Measurements from ENCODE around the gene PACRG.

Gene PACRG

DNA sequence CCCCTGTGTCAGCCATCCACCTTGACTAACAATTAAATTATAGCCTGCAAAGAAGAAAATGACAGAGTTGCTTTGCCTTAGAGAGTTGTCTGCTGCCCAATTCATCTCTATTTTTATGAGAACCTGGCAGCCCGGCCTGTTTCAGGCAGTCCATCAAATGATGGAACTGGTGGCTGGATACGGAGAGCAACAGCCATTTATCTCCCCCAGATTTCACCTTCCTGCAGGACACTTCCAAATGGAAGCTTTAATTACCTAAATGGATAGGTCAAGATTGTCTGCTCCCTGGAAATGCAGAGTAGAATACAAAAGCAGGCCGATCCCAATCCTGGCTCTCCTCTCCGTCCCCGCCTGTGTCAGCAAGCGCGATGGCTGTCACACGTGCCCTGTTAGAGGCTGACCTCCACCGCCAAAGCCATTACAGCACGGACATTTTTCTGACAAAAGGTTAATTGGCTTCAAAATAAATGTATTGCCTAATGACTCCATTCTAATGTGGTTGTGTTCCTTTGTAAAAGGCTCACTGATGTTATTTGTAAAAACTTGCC, 86.7 kb downstream of the PACRG start:
- Histone ChIP-seq H3K4me3 (ENCODE audit: low read depth, low read length) (no peak overlapping the region), H3K79me2 (ENCODE audit: control insufficient read depth, insufficient read depth, low read length, poor library complexity) (no peaks in the 10 kb centered on the region), H3K27ac (ENCODE audit: low read depth, low read length) (no peak overlapping the region), H2BK12ac (ENCODE audit: low read length) (no peak overlapping the region), H3K18ac (ENCODE audit: low read length) (no peak overlapping the region), H3K4me2 (ENCODE audit: low read length) (no peak overlapping the region), H3K23ac (ENCODE audit: low read length) (no peak overlapping the region), H3K36me3 (ENCODE audit: control insufficient read depth in 1 of 2, insufficient read depth in 2 of 2, low read length in 2 of 2) (no peaks in the 10 kb centered on the region), H4K12ac (ENCODE audit: low read depth, low read length) (no peak overlapping the region), H3K14ac (ENCODE audit: low read length) (no peak overlapping the region), H3K9ac (ENCODE audit: low read length) (no peak overlapping the region), H3K9me3 (ENCODE audit: insufficient read depth, low read depth, low read length) (no peaks in the 10 kb centered on the region), H4K8ac (ENCODE audit: low read depth, low read length) (no peak overlapping the region), H3K79me1 (ENCODE audit: low read length) (no peaks in the 10 kb centered on the region), H4K91ac (ENCODE audit: low read depth, low read length) (no peak overlapping the region), H2BK5ac (ENCODE audit: low read depth, low read length, poor library complexity) (no peak overlapping the region), H3K27me3 (ENCODE audit: insufficient read depth, low read length) (no peaks in the 10 kb centered on the region), H2AFZ (ENCODE audit: insufficient read depth, low read length, poor library complexity) (no peak overlapping the region), H2BK120ac (ENCODE audit: insufficient read depth, low read length, poor library complexity) (no peak overlapping the region), H3K4me1 (ENCODE audit: control insufficient read depth in 1 of 2, insufficient read depth in 2 of 2, low read length in 2 of 2) (no peaks in the 10 kb centered on the region), H2AK5ac (ENCODE audit: low read length) (no peak overlapping the region), H3K4ac (ENCODE audit: low read depth, low read length) (no peak overlapping the region)
- WGBS (ENCODE audit: extremely low coverage, insufficient coverage, insufficient read length) = no CpG with 5 or more reads among the region's 10 CpGs
- DNase-seq = no peak

DNA sequence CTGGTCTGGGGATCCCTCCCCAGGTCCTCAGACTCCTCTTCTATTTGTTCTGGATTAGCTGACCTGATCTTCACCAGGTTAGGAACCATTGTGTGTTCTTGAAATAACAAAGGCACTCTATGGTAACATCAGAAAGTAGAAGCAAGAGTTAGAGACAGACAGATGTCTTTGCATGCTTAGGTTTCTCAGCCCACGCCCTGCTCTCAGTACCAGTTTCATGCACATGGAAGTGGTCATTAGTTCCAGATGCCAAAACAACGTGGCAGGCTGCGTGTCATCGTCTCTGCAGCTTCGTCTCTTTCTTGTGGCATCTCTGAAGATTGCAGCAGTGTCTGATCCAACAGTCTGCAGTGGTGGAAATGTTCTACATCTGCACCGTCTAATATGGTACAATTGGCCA, 89.4 kb downstream of the PACRG start:
- no peak overlapping the region for H2BK5ac ChIP-seq (ENCODE audit: low read depth, low read length, poor library complexity)
- no peak overlapping the region for H3K18ac ChIP-seq (ENCODE audit: low read length)
- no peak overlapping the region for H2AFZ ChIP-seq (ENCODE audit: insufficient read depth, low read length, poor library complexity)
- WGBS (ENCODE audit: extremely low coverage, insufficient coverage, insufficient read length) = no CpG with 5 or more reads among the region's 6 CpGs
- H3K79me2 ChIP-seq (ENCODE audit: control insufficient read depth, insufficient read depth, low read length, poor library complexity) = no peaks in the 10 kb centered on the region
- no peak overlapping the region for H4K91ac ChIP-seq (ENCODE audit: low read depth, low read length)
- no peak overlapping the region for H4K8ac ChIP-seq (ENCODE audit: low read depth, low read length)
- no peaks in the 10 kb centered on the region for H3K36me3 ChIP-seq (ENCODE audit: control insufficient read depth in 1 of 2, insufficient read depth in 2 of 2, low read length in 2 of 2)
- H3K14ac ChIP-seq (ENCODE audit: low read length) = no peak overlapping the region
- no peak overlapping the region for H4K12ac ChIP-seq (ENCODE audit: low read depth, low read length)
- H3K27me3 ChIP-seq (ENCODE audit: insufficient read depth, low read length) = no peaks in the 10 kb centered on the region
- no peak overlapping the region for H3K4me3 ChIP-seq (ENCODE audit: low read depth, low read length)
- no peak overlapping the region for H3K27ac ChIP-seq (ENCODE audit: low read depth, low read length)
- H3K4me2 ChIP-seq (ENCODE audit: low read length) = no peak overlapping the region
- DNase-seq = no peak
- no peak overlapping the region for H2AK5ac ChIP-seq (ENCODE audit: low read length)
- H3K23ac ChIP-seq (ENCODE audit: low read length) = no peak overlapping the region
- no peak overlapping the region for H3K4ac ChIP-seq (ENCODE audit: low read depth, low read length)
- no peaks in the 10 kb centered on the region for H3K9me3 ChIP-seq (ENCODE audit: insufficient read depth, low read depth, low read length)
- no peaks in the 10 kb centered on the region for H3K4me1 ChIP-seq (ENCODE audit: control insufficient read depth in 1 of 2, insufficient read depth in 2 of 2, low read length in 2 of 2)
- H2BK12ac ChIP-seq (ENCODE audit: low read length) = no peak overlapping the region
- H2BK120ac ChIP-seq (ENCODE audit: insufficient read depth, low read length, poor library complexity) = no peak overlapping the region
- H3K79me1 ChIP-seq (ENCODE audit: low read length) = no peaks in the 10 kb centered on the region
- no peak overlapping the region for H3K9ac ChIP-seq (ENCODE audit: low read length)

DNA sequence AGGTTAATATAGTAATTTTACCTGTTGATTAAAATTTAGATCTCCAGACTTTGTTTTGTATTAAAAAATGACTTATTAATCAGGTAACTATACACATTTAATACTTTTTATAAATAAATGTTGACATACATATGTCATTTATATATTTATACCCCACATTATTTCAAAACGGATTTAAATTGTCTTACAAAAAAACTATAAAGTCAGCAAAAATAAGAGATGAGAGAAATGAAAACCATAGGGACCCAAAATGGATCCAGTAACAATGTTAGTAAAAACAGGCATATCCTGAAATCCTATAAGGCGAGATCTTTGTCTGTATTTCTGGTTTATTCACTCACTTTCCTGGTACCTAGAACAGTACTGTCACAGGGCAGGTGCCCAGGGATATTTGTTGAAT, 91.5 kb downstream of the PACRG start:
- Histone ChIP-seq H3K9ac (ENCODE audit: low read length) (no peak overlapping the region), H4K12ac (ENCODE audit: low read depth, low read length) (no peak overlapping the region), H3K18ac (ENCODE audit: low read length) (no peak overlapping the region), H3K9me3 (ENCODE audit: insufficient read depth, low read depth, low read length) (no peaks in the 10 kb centered on the region), H3K27me3 (ENCODE audit: insufficient read depth, low read length) (no peaks in the 10 kb centered on the region), H3K4me3 (ENCODE audit: low read depth, low read length) (no peak overlapping the region), H4K8ac (ENCODE audit: low read depth, low read length) (no peak overlapping the region), H2BK120ac (ENCODE audit: insufficient read depth, low read length, poor library complexity) (no peak overlapping the region), H3K23ac (ENCODE audit: low read length) (no peak overlapping the region), H3K4ac (ENCODE audit: low read depth, low read length) (no peak overlapping the region), H3K27ac (ENCODE audit: low read depth, low read length) (no peak overlapping the region), H3K4me1 (ENCODE audit: control insufficient read depth in 1 of 2, insufficient read depth in 2 of 2, low read length in 2 of 2) (no peaks in the 10 kb centered on the region), H3K36me3 (ENCODE audit: control insufficient read depth in 1 of 2, insufficient read depth in 2 of 2, low read length in 2 of 2) (no peaks in the 10 kb centered on the region), H4K91ac (ENCODE audit: low read depth, low read length) (no peak overlapping the region), H2BK12ac (ENCODE audit: low read length) (no peak overlapping the region), H2AK5ac (ENCODE audit: low read length) (no peak overlapping the region), H2AFZ (ENCODE audit: insufficient read depth, low read length, poor library complexity) (no peak overlapping the region), H3K4me2 (ENCODE audit: low read length) (no peak overlapping the region), H3K79me2 (ENCODE audit: control insufficient read depth, insufficient read depth, low read length, poor library complexity) (no peaks in the 10 kb centered on the region), H3K79me1 (ENCODE audit: low read length) (no peaks in the 10 kb centered on the region), H2BK5ac (ENCODE audit: low read depth, low read length, poor library complexity) (no peak overlapping the region), H3K14ac (ENCODE audit: low read length) (no peak overlapping the region)
- no CpG with 5 or more reads among the region's 2 CpGs for WGBS (ENCODE audit: extremely low coverage, insufficient coverage, insufficient read length)
- no peak for DNase-seq

DNA sequence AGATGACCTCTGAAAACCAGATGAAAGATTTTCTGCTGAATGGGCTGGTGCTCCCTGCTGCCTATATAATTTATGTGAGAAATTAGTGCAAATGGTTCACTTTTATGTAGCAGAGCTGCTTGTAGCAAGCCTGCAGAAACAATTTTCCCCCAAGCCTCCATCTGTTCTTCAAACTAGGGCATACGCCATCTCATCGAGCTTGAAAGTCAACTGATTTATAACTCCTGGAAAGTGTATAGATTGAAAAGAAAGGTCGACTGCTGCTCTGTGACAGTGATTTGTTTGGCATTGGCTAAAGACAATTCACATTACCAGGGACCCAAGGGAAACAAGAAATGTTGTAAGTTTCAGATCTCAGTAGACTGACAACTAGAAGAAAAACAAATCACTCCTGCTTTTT, 93.3 kb downstream of the PACRG start:
- H3K23ac ChIP-seq (ENCODE audit: low read length) = no peak overlapping the region
- no peak overlapping the region for H3K14ac ChIP-seq (ENCODE audit: low read length)
- H2AFZ ChIP-seq (ENCODE audit: insufficient read depth, low read length, poor library complexity) = no peak overlapping the region
- no CpG with 5 or more reads among the region's 3 CpGs for WGBS (ENCODE audit: extremely low coverage, insufficient coverage, insufficient read length)
- H4K12ac ChIP-seq (ENCODE audit: low read depth, low read length) = no peak overlapping the region
- DNase-seq = no peak
- no peaks in the 10 kb centered on the region for H3K4me1 ChIP-seq (ENCODE audit: control insufficient read depth in 1 of 2, insufficient read depth in 2 of 2, low read length in 2 of 2)
- H3K9me3 ChIP-seq (ENCODE audit: insufficient read depth, low read depth, low read length) = no peaks in the 10 kb centered on the region
- no peak overlapping the region for H4K8ac ChIP-seq (ENCODE audit: low read depth, low read length)
- no peak overlapping the region for H2BK5ac ChIP-seq (ENCODE audit: low read depth, low read length, poor library complexity)
- H3K4ac ChIP-seq (ENCODE audit: low read depth, low read length) = no peak overlapping the region
- H3K79me1 ChIP-seq (ENCODE audit: low read length) = no peaks in the 10 kb centered on the region
- no peak overlapping the region for H3K9ac ChIP-seq (ENCODE audit: low read length)
- H3K36me3 ChIP-seq (ENCODE audit: control insufficient read depth in 1 of 2, insufficient read depth in 2 of 2, low read length in 2 of 2) = no peaks in the 10 kb centered on the region
- no peak overlapping the region for H3K4me3 ChIP-seq (ENCODE audit: low read depth, low read length)
- no peak overlapping the region for H2BK12ac ChIP-seq (ENCODE audit: low read length)
- H4K91ac ChIP-seq (ENCODE audit: low read depth, low read length) = no peak overlapping the region
- no peak overlapping the region for H2BK120ac ChIP-seq (ENCODE audit: insufficient read depth, low read length, poor library complexity)
- H2AK5ac ChIP-seq (ENCODE audit: low read length) = no peak overlapping the region
- no peak overlapping the region for H3K18ac ChIP-seq (ENCODE audit: low read length)
- no peaks in the 10 kb centered on the region for H3K27me3 ChIP-seq (ENCODE audit: insufficient read depth, low read length)
- H3K27ac ChIP-seq (ENCODE audit: low read depth, low read length) = no peak overlapping the region
- no peaks in the 10 kb centered on the region for H3K79me2 ChIP-seq (ENCODE audit: control insufficient read depth, insufficient read depth, low read length, poor library complexity)
- H3K4me2 ChIP-seq (ENCODE audit: low read length) = no peak overlapping the region
